GM18868 (cell line): Measurements from ENCODE around the gene KDM3B.
"Not testable (repeated sequence)": the region's sequence is repeated elsewhere in the genome, so short reads cannot be mapped to it uniquely, and the experiment has no call there.

Source experiments
- ATAC-seq: cut with Tn5 transposase; IDR thresholded peaks from one replicate; pipeline ENCODE4 v1.9.1; 2021; ENCODE audit warnings: mild to moderate bottlenecking, moderate library complexity; ENCODE audit not compliant: unreplicated experiment

KDM3B gene

GRCh38 chr5:138352071-138352721 is at the start of gene KDM3B:
Gene KDM3B, plus strand, starts transcription at chr5:138352685. Its CDS starts 111 bp downstream, at chr5:138352796.
- ATAC-seq = peak; percentile 71

- no peak for ATAC-seq
Observed at GRCh38 chr5:138303372-138303771, 49.1 kb upstream of the KDM3B start.

GRCh38 chr5:138305797-138306196 is 46.7 kb upstream of the KDM3B start:
- ATAC-seq = no peak

GRCh38 chr5:138315751-138316278 is 36.7 kb upstream of the KDM3B start:
- ATAC-seq = no peak

- ATAC-seq = no peak
Observed at GRCh38 chr5:138316355-138316754, 36.1 kb upstream of the KDM3B start.

- ATAC-seq = not testable (repeated sequence)
Observed at GRCh38 chr5:138318211-138318610, 34.3 kb upstream of the KDM3B start.

- no peak for ATAC-seq
Observed at GRCh38 chr5:138330813-138331448, 21.6 kb upstream of the KDM3B start.

- ATAC-seq = peak; percentile 100
Observed at GRCh38 chr5:138331449-138332368, 20.8 kb upstream of the KDM3B start, which contains the start of gene CDC25C. Gene CDC25C, minus strand, starts transcription at chr5:138331804. Its CDS starts 624 bp downstream, at chr5:138331180.

GRCh38 chr5:138334867-138335447 is 17.5 kb upstream of the KDM3B start:
- ATAC-seq = no peak

GRCh38 chr5:138336952-138337684 is 15.4 kb upstream of the KDM3B start:
- ATAC-seq = peak; percentile 25

GRCh38 chr5:138337685-138338410 is 14.6 kb upstream of the KDM3B start, which contains the start of gene FAM53C:
Gene FAM53C, plus strand, starts transcription at chr5:138338266. Its CDS starts 3,070 bp downstream, at chr5:138341336.
- ATAC-seq = peak; percentile 82

GRCh38 chr5:138338411-138339090 is 13.9 kb upstream of the KDM3B start:
- no peak for ATAC-seq

GRCh38 chr5:138339091-138339456 is 13.4 kb upstream of the KDM3B start:
- no peak for ATAC-seq

- ATAC-seq = no peak
Observed at GRCh38 chr5:138339464-138339863, 13.0 kb upstream of the KDM3B start.

GRCh38 chr5:138340008-138340407 is 12.5 kb upstream of the KDM3B start:
- no peak for ATAC-seq

- no peak for ATAC-seq
Observed at GRCh38 chr5:138344887-138345622, 7.4 kb upstream of the KDM3B start.

GRCh38 chr5:138346889-138347288 is 5.6 kb upstream of the KDM3B start:
- ATAC-seq = no peak
